ENCODE measurements around the gene SHC2.
A peak's percentile ranks its signal among the peaks of the same experiment; 100 is the strongest.

GRCh38 chr19:506404-507285 is 45.8 kb upstream of the SHC2 start:
- TF ChIP-seq CTCF (IDR thresholded peaks at IDR 0.05; ENCODE audit: control extremely low read depth in 1 of 3, insufficient read depth in 1 of 3, low read depth in 1 of 3, low read length in 3 of 3) (peak; percentile 93 to 99 (median 97)), EP300 (IDR thresholded peaks at IDR 0.05; ENCODE audit: borderline replicate concordance in 1 of 2, low read depth in 2 of 2, low read length in 2 of 2) (peak in 1 of 2 experiments; percentile 49; a peak in 1 of 3 replicates), ASH2L (IDR thresholded peaks at IDR 0.05; ENCODE audit: low read length) (no peak), POLR2A (IDR thresholded peaks at IDR 0.05; ENCODE audit: control extremely low read depth in 1 of 2, low read depth in 2 of 2, low read length in 2 of 2) (0 out of 3 replicates have a peak, but pooled peaks of 1 of the 2 experiments have one; percentile 47), TCF12 (IDR thresholded peaks at IDR 0.05; ENCODE audit: low read depth, low read length) (no peak)

Data from H1 (cell line).